Suprapubic skin (tissue), 3 donors: ENCODE results near the gene ZKSCAN1.

Source experiments
- CTCF ChIP-seq, 2 donors: fragments of 200-600 bp in 1 of 2; fragments of 450-650 bp in 1 of 2; sonication (generic) in 1 of 2; IDR thresholded peaks; one replicate each; pipeline ENCODE4 v1.5.1; 2016 to 2019; ENCODE audit warnings: antibody characterized with exemption in 2 of 2, mild to moderate bottlenecking in 1 of 2, moderate library complexity in 1 of 2
- EP300 ChIP-seq: sonication (generic); formaldehyde crosslinking; IDR thresholded peaks from one replicate; pipeline ENCODE4 v1.6.1; 2017; ENCODE audit warnings: antibody characterized with exemption

- no peak for TF ChIP-seq CTCF (IDR thresholded peaks at IDR 0.05)
- TF ChIP-seq EP300: no peak
These were observed 50.2 kb downstream of the ZKSCAN1 start for GRCh38 chr7:100065452-100066186.
